HEK293 (cell line): Measurements from ENCODE around the gene EZH2.

ENCODE experiments used
- KLF9 ChIP-seq: fragments of 450-650 bp; formaldehyde crosslinking; IDR thresholded peaks from 2 replicates; pipeline ENCODE4 v1.5.1; 2016; ENCODE audit warnings: missing biosample characterization, missing genetic modification characterization, low read depth
- PRDM2 ChIP-seq: fragments of 450-650 bp; formaldehyde crosslinking; IDR thresholded peaks from 2 replicates; pipeline ENCODE4 v1.5.1; 2016; ENCODE audit warnings: missing biosample characterization, missing genetic modification characterization, borderline replicate concordance
- YY1 ChIP-seq: fragments of 450-650 bp; formaldehyde crosslinking; IDR thresholded peaks from 2 replicates; pipeline ENCODE4 v1.5.1; 2018; ENCODE audit warnings: missing biosample characterization, missing genetic modification characterization
- ZNF629 ChIP-seq: fragments of 450-650 bp; formaldehyde crosslinking; IDR thresholded peaks from 2 replicates; pipeline ENCODE4 v1.5.1; 2017; ENCODE audit warnings: missing biosample characterization, missing genetic modification characterization
- ZNF768 ChIP-seq: fragments of 450-650 bp; formaldehyde crosslinking; IDR thresholded peaks from 2 replicates; pipeline ENCODE4 v1.5.1; 2018; ENCODE audit warnings: missing biosample characterization, mild to moderate bottlenecking, missing genetic modification characterization
- ZNF777 ChIP-seq: fragments of 450-650 bp; formaldehyde crosslinking; IDR thresholded peaks from 2 replicates; pipeline ENCODE4 v1.5.1; 2017; ENCODE audit warnings: missing biosample characterization, missing genetic modification characterization, borderline replicate concordance
- TF ChIP-seq, protein P1 (sequence below): sonication (generic); formaldehyde crosslinking; IDR thresholded peaks from 2 replicates; pipeline ENCODE4 v1.8.1; 2022; ENCODE audit warnings: mild to moderate bottlenecking, moderate library complexity, missing genetic modification reagents
- TF ChIP-seq, protein P2 (sequence below): fragments of 450-650 bp; IDR thresholded peaks from 2 replicates; pipeline ENCODE4 v1.5.1; 2018; ENCODE audit warnings: missing biosample characterization, mild to moderate bottlenecking, missing genetic modification characterization
- TF ChIP-seq, protein P3 (sequence below): fragments of 450-650 bp; formaldehyde crosslinking; IDR thresholded peaks from 2 replicates; pipeline ENCODE4 v1.5.1; 2016; ENCODE audit warnings: missing biosample characterization, missing genetic modification characterization

DNA sequence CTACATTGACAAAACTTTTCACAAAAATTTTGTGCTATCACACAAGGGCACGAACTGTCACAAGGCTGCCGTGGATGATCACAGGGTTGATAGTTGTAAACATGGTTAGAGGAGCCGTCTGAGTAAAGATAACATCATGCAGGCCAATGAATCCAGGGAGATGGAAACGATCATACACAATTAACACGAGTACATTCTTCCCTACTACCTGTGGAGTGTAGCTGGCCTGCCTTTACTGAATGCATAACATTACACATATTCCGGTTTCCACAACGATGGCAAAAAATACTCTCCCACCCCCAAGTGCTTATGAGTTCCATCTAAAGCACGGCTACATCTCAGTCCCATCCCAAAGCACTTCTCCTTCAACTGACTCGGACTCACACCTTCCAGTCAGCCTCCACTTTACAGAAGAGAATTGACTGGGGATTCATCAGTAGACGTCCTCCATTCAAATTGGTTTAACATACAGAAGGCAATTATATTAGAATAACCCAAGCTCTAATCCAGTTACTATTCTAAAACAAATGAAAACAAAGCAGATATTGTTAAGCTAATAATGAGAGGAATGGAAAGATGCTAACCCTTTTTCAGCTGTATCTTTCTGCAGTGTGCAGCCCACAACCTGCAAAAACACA lies 69.0 kb downstream of the EZH2 start:
- TF ChIP-seq ZNF768 (tag by site-specific recombination) = no peak
- no peak for TF ChIP-seq ZNF629 (tag by site-specific recombination)
- TF ChIP-seq, protein P1, sequence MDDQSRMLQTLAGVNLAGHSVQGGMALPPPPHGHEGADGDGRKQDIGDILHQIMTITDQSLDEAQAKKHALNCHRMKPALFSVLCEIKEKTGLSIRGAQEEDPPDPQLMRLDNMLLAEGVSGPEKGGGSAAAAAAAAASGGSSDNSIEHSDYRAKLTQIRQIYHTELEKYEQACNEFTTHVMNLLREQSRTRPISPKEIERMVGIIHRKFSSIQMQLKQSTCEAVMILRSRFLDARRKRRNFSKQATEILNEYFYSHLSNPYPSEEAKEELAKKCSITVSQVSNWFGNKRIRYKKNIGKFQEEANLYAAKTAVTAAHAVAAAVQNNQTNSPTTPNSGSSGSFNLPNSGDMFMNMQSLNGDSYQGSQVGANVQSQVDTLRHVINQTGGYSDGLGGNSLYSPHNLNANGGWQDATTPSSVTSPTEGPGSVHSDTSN (CRISPR knock-in tag) = no peak
- TF ChIP-seq ZNF777 (tag by site-specific recombination) = no peak
- TF ChIP-seq KLF9 (tag by site-specific recombination) = no peak
- TF ChIP-seq, protein P2, sequence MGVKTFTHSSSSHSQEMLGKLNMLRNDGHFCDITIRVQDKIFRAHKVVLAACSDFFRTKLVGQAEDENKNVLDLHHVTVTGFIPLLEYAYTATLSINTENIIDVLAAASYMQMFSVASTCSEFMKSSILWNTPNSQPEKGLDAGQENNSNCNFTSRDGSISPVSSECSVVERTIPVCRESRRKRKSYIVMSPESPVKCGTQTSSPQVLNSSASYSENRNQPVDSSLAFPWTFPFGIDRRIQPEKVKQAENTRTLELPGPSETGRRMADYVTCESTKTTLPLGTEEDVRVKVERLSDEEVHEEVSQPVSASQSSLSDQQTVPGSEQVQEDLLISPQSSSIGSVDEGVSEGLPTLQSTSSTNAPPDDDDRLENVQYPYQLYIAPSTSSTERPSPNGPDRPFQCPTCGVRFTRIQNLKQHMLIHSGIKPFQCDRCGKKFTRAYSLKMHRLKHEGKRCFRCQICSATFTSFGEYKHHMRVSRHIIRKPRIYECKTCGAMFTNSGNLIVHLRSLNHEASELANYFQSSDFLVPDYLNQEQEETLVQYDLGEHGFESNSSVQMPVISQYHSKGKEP (tag by site-specific recombination) = no peak
- TF ChIP-seq, protein P3, sequence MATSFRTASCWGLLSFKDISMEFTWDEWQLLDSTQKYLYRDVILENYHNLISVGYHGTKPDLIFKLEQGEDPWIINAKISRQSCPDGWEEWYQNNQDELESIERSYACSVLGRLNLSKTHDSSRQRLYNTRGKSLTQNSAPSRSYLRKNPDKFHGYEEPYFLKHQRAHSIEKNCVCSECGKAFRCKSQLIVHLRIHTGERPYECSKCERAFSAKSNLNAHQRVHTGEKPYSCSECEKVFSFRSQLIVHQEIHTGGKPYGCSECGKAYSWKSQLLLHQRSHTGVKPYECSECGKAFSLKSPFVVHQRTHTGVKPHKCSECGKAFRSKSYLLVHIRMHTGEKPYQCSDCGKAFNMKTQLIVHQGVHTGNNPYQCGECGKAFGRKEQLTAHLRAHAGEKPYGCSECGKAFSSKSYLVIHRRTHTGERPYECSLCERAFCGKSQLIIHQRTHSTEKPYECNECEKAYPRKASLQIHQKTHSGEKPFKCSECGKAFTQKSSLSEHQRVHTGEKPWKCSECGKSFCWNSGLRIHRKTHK = no peak
- TF ChIP-seq YY1 (tag by site-specific recombination) = no peak
- TF ChIP-seq PRDM2 (tag by site-specific recombination) = no peak
